Stimulated activated naive CD4-positive, alpha-beta T cell (primary cell): ENCODE data around the gene MOB2.

Source experiments
- DNase-seq, 6 experiments: peaks; one replicate each; lab custom pipeline; 2025; lab: John Stamatoyannopoulos, UW

MOB2 gene

DNA sequence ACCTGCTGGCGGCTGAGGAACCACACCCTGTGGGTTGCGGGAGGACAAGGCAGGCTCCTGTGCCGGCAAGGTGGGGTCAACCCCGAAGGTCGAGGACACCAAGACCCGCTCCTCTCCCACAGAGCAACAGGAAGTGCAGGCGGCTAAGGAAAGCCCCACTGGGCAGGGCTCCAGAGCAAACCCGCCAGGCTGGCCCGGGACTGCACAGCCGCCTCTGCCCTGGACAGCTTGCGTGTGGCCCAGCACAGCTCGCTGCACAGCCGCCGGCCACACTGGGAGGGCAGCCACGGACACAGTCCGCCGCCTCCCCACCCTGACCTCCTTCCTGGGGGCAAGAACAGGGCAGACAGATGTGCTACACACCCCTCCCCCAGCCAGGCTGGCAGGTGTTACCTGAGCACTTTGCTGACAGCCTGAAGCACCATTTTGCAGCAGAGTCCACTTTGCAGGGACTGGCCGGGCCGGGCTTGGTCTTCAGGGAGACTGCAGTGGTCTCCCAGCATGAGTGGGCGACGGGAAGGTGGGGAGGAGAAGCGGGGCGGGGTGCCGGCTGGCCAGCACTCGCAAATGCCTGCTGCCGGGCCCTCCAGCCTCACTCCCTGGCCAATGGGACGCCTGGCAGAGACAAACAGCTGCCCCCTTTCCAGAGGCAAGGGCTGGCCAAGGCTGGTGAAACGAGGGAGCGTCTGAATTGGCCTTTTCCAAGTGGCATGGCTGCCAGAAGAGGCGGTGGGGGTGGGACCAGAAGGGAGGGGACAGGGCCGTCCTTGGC, at the start of gene MOB2:
Gene MOB2 (minus strand): TSS at position 726 of the 772 bp plus-strand sequence. CDS start 223 bp downstream, at position 503.
- DNase-seq: no peak

DNA sequence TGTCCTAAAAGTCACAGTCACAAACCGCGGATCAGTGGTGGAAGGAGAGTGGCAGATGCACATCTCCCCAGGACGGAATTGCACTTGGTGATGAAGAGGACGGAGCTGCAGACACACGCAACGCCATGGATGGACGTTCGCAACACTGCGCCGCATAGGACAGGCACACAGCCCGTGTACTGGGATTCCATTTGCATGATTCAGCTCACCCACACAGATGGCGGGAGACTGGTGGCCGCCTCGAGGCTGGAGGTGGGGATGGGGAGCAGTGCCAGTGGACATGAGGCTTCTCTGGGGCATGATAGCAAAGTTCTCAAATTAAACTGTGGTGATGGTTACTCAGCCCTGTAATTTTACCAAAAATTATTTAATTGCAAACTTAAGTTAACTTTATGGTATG, 48.1 kb upstream of the MOB2 start:
- DNase-seq: no peak

DNA sequence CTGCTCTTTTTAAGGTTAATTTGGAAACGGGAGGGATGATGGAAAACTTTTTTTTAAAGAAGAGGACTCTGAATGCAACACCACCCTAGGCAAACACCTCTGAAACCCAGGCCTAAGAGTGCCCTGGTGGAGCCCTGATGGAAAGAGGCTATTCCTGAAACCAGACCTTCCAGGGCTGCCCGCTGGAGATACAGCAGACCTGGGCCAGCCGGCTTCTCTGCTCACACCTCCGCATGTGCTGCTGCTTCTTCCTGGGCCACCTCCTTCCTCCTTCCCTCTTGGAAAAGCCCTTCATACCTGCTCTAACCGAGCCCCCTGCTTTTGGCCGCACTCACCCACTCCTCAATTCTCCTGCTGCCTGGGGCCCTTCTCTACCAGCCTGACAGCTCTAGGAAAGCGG, 47.6 kb upstream of the MOB2 start:
- DNase-seq: no peak

GRCh38 chr11:1533342-1533725, 46.8 kb upstream of the MOB2 start:
- no peak for DNase-seq

DNA sequence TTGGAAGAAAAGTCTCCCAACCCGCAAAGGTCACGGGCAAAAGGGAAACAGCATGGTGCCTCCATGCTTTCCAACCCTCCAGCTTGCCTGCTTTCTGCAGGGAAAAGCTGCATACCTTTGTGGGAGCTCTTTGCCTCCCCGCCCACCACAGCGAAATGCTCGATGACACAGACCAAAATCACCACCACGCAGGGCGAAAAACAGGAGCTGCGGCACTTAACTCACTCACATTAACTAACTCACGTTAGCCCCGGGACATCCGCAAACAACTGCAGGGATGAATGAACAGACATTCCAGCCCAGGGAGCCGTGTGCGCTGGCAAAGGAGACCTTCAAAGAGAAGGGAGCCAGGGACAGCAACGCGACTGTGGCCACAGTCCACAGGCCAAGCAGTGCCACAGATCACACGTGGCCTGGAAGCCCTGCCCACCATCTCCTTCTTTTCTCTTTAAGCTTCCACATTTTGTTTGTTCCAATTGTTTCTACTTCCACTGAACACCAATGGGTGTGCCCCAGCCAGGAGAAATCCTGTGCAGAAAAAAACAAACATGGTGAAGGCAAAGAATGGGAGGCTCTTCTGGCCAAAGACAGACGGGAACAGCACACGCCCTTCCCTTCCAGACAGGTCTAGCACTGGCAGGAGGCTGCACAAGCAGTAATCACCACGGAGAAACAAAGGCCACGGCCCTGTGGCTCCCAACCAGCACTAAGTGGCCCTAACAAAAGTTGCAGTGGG, 46.2 kb upstream of the MOB2 start:
- no peak for DNase-seq

- no peak for DNase-seq
These were observed 45.5 kb upstream of the MOB2 start for GRCh38 chr11:1532014-1532586.

- no peak for DNase-seq
These were observed 45.0 kb upstream of the MOB2 start for GRCh38 chr11:1531449-1532013.

DNA sequence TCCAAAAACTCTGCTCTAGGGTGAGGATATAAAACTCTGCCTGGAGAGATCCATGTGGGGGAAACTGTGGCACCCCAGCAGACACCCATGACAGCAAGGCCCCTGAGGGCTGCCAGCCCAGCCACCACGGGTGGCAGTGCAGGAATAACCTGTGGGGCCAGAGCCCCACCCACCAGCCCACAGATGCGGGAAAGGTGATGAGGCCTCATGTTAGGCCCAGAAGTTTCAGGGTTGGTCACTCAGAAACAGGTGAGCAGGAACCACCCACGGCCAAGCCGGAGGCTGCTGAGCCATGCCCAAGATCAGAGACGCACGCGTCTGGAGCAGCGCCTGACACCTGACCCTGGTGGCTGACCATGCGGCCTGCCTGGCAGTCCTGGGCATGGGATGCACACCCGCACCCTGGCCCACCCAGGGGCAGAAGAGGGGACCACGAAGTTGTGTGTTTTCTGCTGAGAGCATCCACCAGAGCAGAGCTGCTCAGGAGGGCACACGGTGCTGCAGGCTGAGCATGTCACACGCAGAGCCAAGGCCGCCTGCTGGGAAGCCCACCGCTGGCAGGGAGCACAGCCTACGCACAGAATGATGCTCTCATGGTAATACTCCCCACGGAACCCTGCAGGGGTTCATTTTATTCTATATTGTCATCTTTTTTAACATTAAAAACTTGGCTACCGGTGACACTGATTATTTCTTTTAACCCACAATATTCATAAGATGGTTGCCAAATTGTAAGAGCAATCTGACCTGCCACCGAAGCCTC, 44.3 kb upstream of the MOB2 start:
- DNase-seq: no peak

GRCh38 chr11:1529774-1530173, 43.2 kb upstream of the MOB2 start:
- DNase-seq: no peak

GRCh38 chr11:1529286-1529685, 42.7 kb upstream of the MOB2 start:
- DNase-seq: no peak

DNA sequence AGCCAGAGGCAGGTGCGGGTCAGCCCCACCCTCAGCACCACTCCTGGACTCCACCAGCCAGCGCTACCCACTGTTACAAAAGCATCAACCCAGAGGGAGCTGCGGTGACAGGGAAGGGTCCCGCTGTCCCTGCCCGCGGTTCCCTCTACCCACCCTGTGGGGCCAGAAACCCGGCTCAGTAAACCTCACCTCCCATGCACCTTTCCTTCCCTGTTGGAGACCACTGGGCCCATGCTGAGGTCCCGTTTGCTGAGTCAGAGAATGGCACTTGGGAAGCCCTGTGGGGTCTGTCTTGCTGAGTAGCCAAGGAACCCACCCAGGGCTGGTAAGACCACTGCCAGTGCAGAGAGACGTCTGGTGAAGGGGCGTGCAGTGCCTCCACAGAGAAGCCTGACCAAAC, 42.1 kb upstream of the MOB2 start:
- no peak for DNase-seq

DNA sequence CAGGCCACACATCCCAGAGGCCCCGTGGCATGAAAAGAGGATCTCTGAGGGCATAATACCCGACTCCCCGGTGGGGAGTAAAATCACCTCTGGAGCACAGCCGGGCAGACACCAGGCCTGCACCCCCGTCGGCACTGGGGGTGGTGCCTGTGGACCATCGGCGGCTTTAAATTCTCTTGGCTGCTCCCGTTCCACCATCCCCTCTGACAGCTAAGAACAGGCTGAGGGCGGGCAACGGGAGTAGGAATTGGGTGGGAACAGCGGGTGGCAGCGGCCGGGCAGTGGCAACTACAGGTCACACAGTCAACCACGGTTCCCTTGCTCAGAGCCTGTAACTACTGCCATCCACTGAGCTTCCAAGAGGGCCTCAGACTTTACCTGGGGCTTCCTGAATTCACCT, 40.2 kb upstream of the MOB2 start:
- DNase-seq: no peak

GRCh38 chr11:1523779-1524178, 37.2 kb upstream of the MOB2 start:
- DNase-seq: no peak

- DNase-seq: no peak
These were observed 36.5 kb upstream of the MOB2 start for GRCh38 chr11:1523077-1523476.

- DNase-seq: no peak
These were observed 35.5 kb upstream of the MOB2 start for GRCh38 chr11:1522081-1522424.

GRCh38 chr11:1521382-1522080, 35.0 kb upstream of the MOB2 start:
- no peak for DNase-seq

- no peak for DNase-seq
These were observed 34.2 kb upstream of the MOB2 start for GRCh38 chr11:1520663-1521267.

DNA sequence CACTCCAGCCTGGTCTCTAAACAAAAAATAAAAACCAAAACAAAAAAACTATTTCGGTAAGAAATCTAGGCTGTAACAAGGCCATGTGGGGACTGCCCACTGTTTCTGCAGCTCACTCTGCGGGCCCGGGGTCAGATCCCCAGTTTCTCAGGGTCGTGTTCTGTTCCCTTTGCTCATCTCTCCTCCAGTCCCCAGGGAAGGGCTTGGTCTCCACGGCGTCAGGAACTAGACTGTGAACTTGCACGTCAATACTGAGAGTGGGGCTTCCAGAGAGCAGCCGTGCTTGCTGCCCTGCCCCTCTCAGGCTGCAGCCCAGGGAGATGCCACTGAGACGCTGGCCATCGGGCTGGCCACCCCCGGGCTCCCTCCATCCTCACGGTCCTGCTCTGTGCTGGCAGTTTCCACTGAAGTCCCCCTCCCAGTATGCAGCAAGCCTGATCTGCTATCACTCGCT, 33.7 kb upstream of the MOB2 start:
- no peak for DNase-seq

- no peak for DNase-seq
These were observed 32.7 kb upstream of the MOB2 start for GRCh38 chr11:1519028-1520010.

DNA sequence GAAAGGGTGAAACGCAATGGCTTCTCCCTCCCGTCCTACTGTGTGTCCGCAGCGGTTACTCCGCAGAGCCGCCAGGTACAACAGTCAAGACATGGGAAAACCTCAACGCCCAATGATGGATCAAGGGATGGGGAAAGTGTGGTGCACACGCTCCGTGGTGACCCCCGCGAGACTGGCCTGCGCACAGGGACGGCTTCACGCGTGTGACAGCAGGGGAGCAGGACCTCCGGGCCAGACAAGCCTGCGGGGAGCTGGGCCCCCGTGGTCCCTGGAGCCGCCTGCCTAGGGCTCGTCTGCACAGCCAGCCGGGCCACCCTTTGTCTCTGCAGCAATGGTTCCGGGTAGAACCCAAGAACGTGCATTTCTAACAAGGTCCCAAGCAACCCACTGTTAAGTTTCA, 31.7 kb upstream of the MOB2 start:
- DNase-seq: no peak
